Fibroblast of lung (primary cell): Measurements from ENCODE around the gene PRDM11. TPM values are rescaled to one million over a fixed set of nuclear protein-coding genes. Genes with fewer than 3 reads are reported as not detected.

ENCODE experiments used
- DNase-seq, 2 donors: peaks; one replicate each; pipeline versions ENCODE4 v3.0.0 to v3.0.0-alpha.2; 2010; ENCODE audit warnings: low read depth in 2 of 2
- H2AFZ ChIP-seq: 2 replicates; pipeline ENCODE4 v1.5.1; 2012; ENCODE audit warnings: low read length, control low read depth, inconsistent platforms
- H3K27ac ChIP-seq: 2 replicates; pipeline ENCODE4 v1.5.1; 2011; ENCODE audit warnings: low read length, control low read depth; ENCODE audit not compliant: insufficient read depth
- H3K27me3 ChIP-seq: 2 replicates; pipeline ENCODE4 v1.5.1; 2011; ENCODE audit warnings: mild to moderate bottlenecking, low read length; ENCODE audit not compliant: control insufficient read depth, insufficient read depth
- H3K36me3 ChIP-seq: 2 replicates; pipeline ENCODE4 v1.5.1; 2011; ENCODE audit warnings: low read length; ENCODE audit not compliant: control insufficient read depth, insufficient read depth
- H3K4me1 ChIP-seq: 2 replicates; pipeline ENCODE4 v1.5.1; 2011; ENCODE audit warnings: low read length; ENCODE audit not compliant: control insufficient read depth, insufficient read depth; ENCODE audit errors: extremely low read depth
- H3K4me2 ChIP-seq: 2 replicates; pipeline ENCODE4 v1.5.1; 2011; ENCODE audit warnings: low read length, control low read depth; ENCODE audit not compliant: insufficient read depth; ENCODE audit errors: extremely low read depth
- H3K4me3 ChIP-seq, 4 experiments: fragments of 200-600 bp in 1 of 4; sonication (generic) in 1 of 4; replicated peaks in 1 of 4; 2 replicates each; pipeline ENCODE4 v1.5.1; 2011 to 2016; ENCODE audit warnings: low read length in 4 of 4, low read depth in 3 of 4, mild to moderate bottlenecking in 3 of 4, control low read depth in 2 of 4, inconsistent platforms in 1 of 4, mixed read lengths in 1 of 4; ENCODE audit not compliant: insufficient read depth in 1 of 4; ENCODE audit errors: control extremely low read depth in 1 of 4
- H3K79me2 ChIP-seq: 2 replicates; pipeline ENCODE4 v1.5.1; 2012; ENCODE audit warnings: mild to moderate bottlenecking, low read length, inconsistent platforms; ENCODE audit not compliant: control insufficient read depth, insufficient read depth
- H3K9ac ChIP-seq: 2 replicates; pipeline ENCODE4 v1.5.1; 2011; ENCODE audit warnings: mild to moderate bottlenecking, low read length, control low read depth; ENCODE audit not compliant: insufficient read depth
- H3K9me3 ChIP-seq: 2 replicates; pipeline ENCODE4 v1.5.1; 2012; ENCODE audit warnings: low read depth, low read length; ENCODE audit not compliant: control insufficient read depth, insufficient read depth
- H4K20me1 ChIP-seq: 2 replicates; pipeline ENCODE4 v1.5.1; 2011; ENCODE audit warnings: low read length; ENCODE audit not compliant: control insufficient read depth, insufficient read depth; ENCODE audit errors: extremely low read depth
- EZH2 ChIP-seq: IDR thresholded peaks from 2 replicates; pipeline ENCODE4 v1.5.1; 2012; ENCODE audit warnings: low read length, control low read depth, mild to moderate bottlenecking; ENCODE audit errors: missing control alignments
- polyA plus RNA-seq, 2 donors: library from polyadenylated mRNA; depleted of rRNA in 1 of 2; stranded (reverse) in 1 of 2; unstranded in 1 of 2; fragments of >200 nt; gene quantifications; 2 replicates each; pipeline ENCODE4 v1.2.1, GENCODE V29; 2011 to 2012; ENCODE audit warnings: missing spikeins in 1 of 2
- total RNA-seq: library from RNA; depleted of rRNA; stranded (reverse); fragments of >200 nt; gene quantifications from 2 replicates; pipeline ENCODE4 v1.2.1, GENCODE V29; 2014
- TF ChIP-seq, protein P1 (sequence below), 2 donors: IDR thresholded peaks in 1 of 2; conservative IDR thresholded peaks in 1 of 2; 1 replicate in 1 of 2; 2 replicates in 1 of 2; pipeline ENCODE4 v1.5.1; 2011 to 2012; ENCODE audit warnings: low read length in 2 of 2, control low read depth in 1 of 2, inconsistent platforms in 1 of 2, low read depth in 1 of 2, mild to moderate bottlenecking in 1 of 2

The PRDM11 gene
- total and polyA plus RNA-seq, 2 donors (not counting 1 experiment from before 2014, with no cell fraction given): 3.1 to 4.0 TPM

- Histone ChIP-seq H2AFZ (no peak overlapping the region), H3K4me2 (no peak overlapping the region), H3K36me3 (no peaks in the 10 kb centered on the region), H3K79me2 (no peaks in the 10 kb centered on the region), H3K4me1 (no peaks in the 10 kb centered on the region), H3K27me3 (peaks cover 3% of the 10 kb centered on the region), H4K20me1 (no peaks in the 10 kb centered on the region), H3K9ac (no peak overlapping the region), H3K9me3 (no peaks in the 10 kb centered on the region), H3K4me3 (no peak overlapping the region), H3K27ac (no peak overlapping the region)
- TF ChIP-seq EZH2: no peak
- TF ChIP-seq, protein P1, sequence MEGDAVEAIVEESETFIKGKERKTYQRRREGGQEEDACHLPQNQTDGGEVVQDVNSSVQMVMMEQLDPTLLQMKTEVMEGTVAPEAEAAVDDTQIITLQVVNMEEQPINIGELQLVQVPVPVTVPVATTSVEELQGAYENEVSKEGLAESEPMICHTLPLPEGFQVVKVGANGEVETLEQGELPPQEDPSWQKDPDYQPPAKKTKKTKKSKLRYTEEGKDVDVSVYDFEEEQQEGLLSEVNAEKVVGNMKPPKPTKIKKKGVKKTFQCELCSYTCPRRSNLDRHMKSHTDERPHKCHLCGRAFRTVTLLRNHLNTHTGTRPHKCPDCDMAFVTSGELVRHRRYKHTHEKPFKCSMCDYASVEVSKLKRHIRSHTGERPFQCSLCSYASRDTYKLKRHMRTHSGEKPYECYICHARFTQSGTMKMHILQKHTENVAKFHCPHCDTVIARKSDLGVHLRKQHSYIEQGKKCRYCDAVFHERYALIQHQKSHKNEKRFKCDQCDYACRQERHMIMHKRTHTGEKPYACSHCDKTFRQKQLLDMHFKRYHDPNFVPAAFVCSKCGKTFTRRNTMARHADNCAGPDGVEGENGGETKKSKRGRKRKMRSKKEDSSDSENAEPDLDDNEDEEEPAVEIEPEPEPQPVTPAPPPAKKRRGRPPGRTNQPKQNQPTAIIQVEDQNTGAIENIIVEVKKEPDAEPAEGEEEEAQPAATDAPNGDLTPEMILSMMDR (conservative IDR thresholded peaks at IDR 0.05 in 1 of 2, IDR thresholded peaks at IDR 0.05 in 1 of 2; ENCODE audit: low read depth in 1 of 2, low read length in 2 of 2): no peak
- DNase-seq: no peak
These were observed 124.7 kb downstream of the PRDM11 start for GRCh38 chr11:45270946-45271716.

DNA sequence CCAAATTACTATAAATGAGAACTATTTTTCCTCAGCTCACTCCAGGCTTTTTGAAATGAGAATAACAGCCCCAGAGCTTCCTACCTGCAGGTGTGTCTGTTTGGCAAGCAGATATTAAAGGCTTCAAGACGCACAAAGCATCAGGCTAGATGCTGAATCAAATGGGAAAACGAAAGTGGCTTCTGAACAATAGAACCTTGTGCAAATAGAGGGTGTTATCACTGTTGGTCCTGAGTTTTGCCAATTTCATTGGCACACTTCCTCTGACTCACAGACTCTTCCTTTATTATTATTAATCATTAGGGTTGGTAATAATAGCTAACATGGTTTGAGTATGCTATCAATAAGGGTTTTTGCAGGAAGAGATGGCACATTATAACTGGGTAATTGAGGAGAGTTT is 126.3 kb downstream of the PRDM11 start:
- DNase-seq: no peak
- Histone ChIP-seq H4K20me1 (no peaks in the 10 kb centered on the region), H3K9ac (no peak overlapping the region), H3K27me3 (peaks cover 3% of the 10 kb centered on the region), H3K4me1 (no peaks in the 10 kb centered on the region), H3K79me2 (no peaks in the 10 kb centered on the region), H3K36me3 (no peaks in the 10 kb centered on the region), H3K9me3 (no peaks in the 10 kb centered on the region), H2AFZ (no peak overlapping the region), H3K4me3 (no peak overlapping the region), H3K4me2 (no peak overlapping the region), H3K27ac (no peak overlapping the region)
- no peak for TF ChIP-seq EZH2
- TF ChIP-seq, protein P1 (conservative IDR thresholded peaks at IDR 0.05 in 1 of 2, IDR thresholded peaks at IDR 0.05 in 1 of 2; ENCODE audit: low read depth in 1 of 2, low read length in 2 of 2): no peak

GRCh38 chr11:45273509-45273908 is 127.1 kb downstream of the PRDM11 start:
- no peak for TF ChIP-seq EZH2
- TF ChIP-seq, protein P1 (conservative IDR thresholded peaks at IDR 0.05 in 1 of 2, IDR thresholded peaks at IDR 0.05 in 1 of 2; ENCODE audit: low read depth in 1 of 2, low read length in 2 of 2): no peak
- no peaks in the 10 kb centered on the region for H3K79me2 ChIP-seq
- H3K9me3 ChIP-seq: no peaks in the 10 kb centered on the region
- no peak overlapping the region for H3K4me2 ChIP-seq
- H2AFZ ChIP-seq: no peak overlapping the region
- H3K27me3 ChIP-seq: peaks cover 5% of the 10 kb centered on the region
- no peaks in the 10 kb centered on the region for H4K20me1 ChIP-seq
- DNase-seq: no peak
- no peak overlapping the region for H3K9ac ChIP-seq
- no peaks in the 10 kb centered on the region for H3K36me3 ChIP-seq
- H3K4me1 ChIP-seq: no peaks in the 10 kb centered on the region
- no peak overlapping the region for H3K4me3 ChIP-seq
- H3K27ac ChIP-seq: no peak overlapping the region
